Measurements from ENCODE around the gene HNRNPM. TPM values are rescaled to one million over a fixed set of nuclear protein-coding genes. Genes with fewer than 3 reads are reported as not detected.
A peak's percentile ranks its signal among the peaks of the same experiment; 100 is the strongest.

HNRNPM gene
- total RNA-seq, 1 experiment from 2014 or later: 468 TPM

DNA sequence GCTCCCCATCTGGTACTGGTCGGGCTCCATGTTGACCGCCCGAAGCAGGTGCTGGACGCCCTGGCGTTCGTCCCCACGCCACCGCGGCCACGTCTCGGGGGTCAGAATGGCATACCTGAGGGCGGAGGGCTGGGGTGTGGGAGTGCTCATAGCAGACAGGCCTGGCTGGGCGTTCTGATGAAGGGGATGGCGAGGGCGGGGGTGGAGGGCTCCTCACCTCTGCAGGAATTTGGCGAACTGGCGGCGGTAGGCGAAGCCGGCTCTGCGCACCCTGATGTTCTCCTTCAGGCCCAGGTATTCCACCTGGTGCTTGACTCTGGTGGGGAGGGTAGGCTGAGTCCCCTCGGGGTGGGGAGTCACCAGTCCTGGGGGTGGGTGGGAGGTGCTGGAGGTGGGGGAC lies 91.5 kb downstream of the HNRNPM start:
- Mint-ChIP-seq H3K27ac (peak overlapping the region in 2 of 3 experiments; percentile 14 to 62; a peak in 3 of 7 replicates), H3K36me3 (ENCODE audit: insufficient read depth in 1 of 3, low read depth in 3 of 3) (no peaks in the 10 kb centered on the region; a peak in 1 of 7 replicates), H3K4me1 (0 out of 4 replicates have a peak, but pooled peaks cover 0 to 5% of the 10 kb centered on the region in 2 experiments), H3K9me3 (no peaks in the 10 kb centered on the region), H3K4me3 (no peak overlapping the region), H3K27me3 (ENCODE audit: low read depth) (peaks cover 2% of the 10 kb centered on the region)
- Histone ChIP-seq H4K20me1 (ENCODE audit: control insufficient read depth, insufficient read depth, insufficient read length) (no peaks in the 10 kb centered on the region), H3T11ph (ENCODE audit: low read length) (no peak overlapping the region), H3K27me3 (ENCODE audit: insufficient read depth, low read length) (no peaks in the 10 kb centered on the region), H4K5ac (ENCODE audit: insufficient read length, low read depth, low read length) (no peak overlapping the region), H2BK5ac (ENCODE audit: insufficient read length, low read length) (no peak overlapping the region), H3K23ac (ENCODE audit: insufficient read length, low read depth, low read length) (no peak overlapping the region), H3K79me1 (ENCODE audit: insufficient read depth, low read depth, low read length, poor library complexity, severe bottlenecking) (no peaks in the 10 kb centered on the region), H3K18ac (ENCODE audit: insufficient read length, low read depth, low read length) (no peak overlapping the region), H3K27ac (ENCODE audit: insufficient read length, low read depth, low read length) (no peak overlapping the region), H3K56ac (ENCODE audit: insufficient read length, low read depth, low read length) (no peak overlapping the region), H4K91ac (ENCODE audit: insufficient read length, low read depth, low read length) (no peak overlapping the region), H3K79me2 (ENCODE audit: insufficient read depth, low read length) (no peaks in the 10 kb centered on the region), H2AK5ac (ENCODE audit: insufficient read length, low read length) (no peak overlapping the region), H2AFZ (ENCODE audit: low read length) (no peak overlapping the region), H3K9ac (ENCODE audit: extremely low read depth, insufficient read length, low read length) (no peak overlapping the region), H3K4ac (ENCODE audit: low read depth, low read length) (no peak overlapping the region), H3K9me3 (ENCODE audit: control insufficient read depth, low read depth, low read length) (no peaks in the 10 kb centered on the region), H3K4me1 (ENCODE audit: insufficient read depth, low read length) (no peaks in the 10 kb centered on the region), H2BK15ac (ENCODE audit: low read depth, low read length) (no peak overlapping the region), H2BK12ac (ENCODE audit: insufficient read length, low read depth, low read length) (no peak overlapping the region), H3K4me2 (ENCODE audit: insufficient read depth, insufficient read length, low read length) (no peak overlapping the region), H3K14ac (ENCODE audit: insufficient read depth, low read length) (no peak overlapping the region), H4K8ac (replicated peaks; ENCODE audit: insufficient read length, low read depth, low read length) (no peak overlapping the region), H2BK120ac (ENCODE audit: low read depth, low read length, poor library complexity, severe bottlenecking) (no peak overlapping the region), H3K23me2 (ENCODE audit: insufficient read length, low read depth, low read length, poor library complexity, severe bottlenecking) (no peaks in the 10 kb centered on the region), H2BK20ac (ENCODE audit: low read depth, low read length, poor library complexity, severe bottlenecking) (no peak overlapping the region)
- no CpG with 5 or more reads among the region's 22 CpGs for WGBS (ENCODE audit: extremely low coverage, insufficient read length, low lambda C conversion rate)
- DNase-seq: no peak
- no peak for TF ChIP-seq CTCF (conservative IDR thresholded peaks at IDR 0.05)

All from H9 (cell line).